ENCODE results near the gene NES. TPM values are rescaled to one million over a fixed set of nuclear protein-coding genes. Genes with fewer than 3 reads are reported as not detected.

Gene NES
- polyA plus RNA-seq, 2 of the 4 experiments (the other 2 are of a cell fraction): 0.57 to 2.1 TPM

- Histone ChIP-seq H3K9me3 (no peaks in the 10 kb centered on the region), H3K27ac (no peak overlapping the region), H3K4me3 (no peak overlapping the region), H3K4me2 (no peak overlapping the region), H3K4me1 (peaks cover 20% of the 10 kb centered on the region)
- no peak for TF ChIP-seq HOXA7 (CRISPR knock-in tag; IDR thresholded peaks at IDR 0.05)
- TF ChIP-seq MAFK (IDR thresholded peaks at IDR 0.05; ENCODE audit: partially characterized antibody): no peak
- TF ChIP-seq FOXS1 (CRISPR knock-in tag; IDR thresholded peaks at IDR 0.05): no peak
- TF ChIP-seq PHF8 (IDR thresholded peaks at IDR 0.05; ENCODE audit: borderline replicate concordance, low read depth): no peak
- TF ChIP-seq ATOH8 (CRISPR knock-in tag; IDR thresholded peaks at IDR 0.05; ENCODE audit: low read depth): no peak
- no peak for TF ChIP-seq PBX3 (IDR thresholded peaks at IDR 0.05)
- TF ChIP-seq EHMT2 (IDR thresholded peaks at IDR 0.05; ENCODE audit: low read depth): no peak
- TF ChIP-seq ZFP36 (IDR thresholded peaks at IDR 0.05; ENCODE audit: borderline replicate concordance, partially characterized antibody): no peak
- no peak for TF ChIP-seq RFX5 (IDR thresholded peaks at IDR 0.05)
- no peak for TF ChIP-seq CBX8 (IDR thresholded peaks at IDR 0.05)
- TF ChIP-seq TFCP2L1 (CRISPR knock-in tag; IDR thresholded peaks at IDR 0.05): no peak
- TF ChIP-seq GATA3 (IDR thresholded peaks at IDR 0.05; ENCODE audit: borderline replicate concordance): no peak
- TF ChIP-seq HDAC2 (IDR thresholded peaks at IDR 0.05): no peak
- TF ChIP-seq RCOR1 (IDR thresholded peaks at IDR 0.05; ENCODE audit: low read depth, low read length): no peak
- TF ChIP-seq ELK1 (IDR thresholded peaks at IDR 0.05; ENCODE audit: low read depth, low read length): no peak
- no peak for TF ChIP-seq FOSL2 (IDR thresholded peaks at IDR 0.05)
- no peak for TF ChIP-seq FOSL2 (CRISPR knock-in tag; IDR thresholded peaks at IDR 0.05)
- no peak for TF ChIP-seq SREBF2 (IDR thresholded peaks at IDR 0.05)
- no peak for TF ChIP-seq CBX2 (IDR thresholded peaks at IDR 0.05; ENCODE audit: borderline replicate concordance, low read depth)
- no peak for TF ChIP-seq JUNB (IDR thresholded peaks at IDR 0.05)
- DNase-seq (ENCODE audit: low read depth in 1 of 2, low spot score in 1 of 2) (no peak), FAIRE-seq (no peak), ATAC-seq (no peak)
- 28% methylated on average over 2 of the region's 2 CpGs for WGBS (ENCODE audit: missing lambda C conversion rate)
- ChIA-PET CTCF (interaction anchor here (0.7 to 52.1 kb wide), 6 partner anchors 10 to 247 kb away, joined by 3 to 2258 read pairs (median 302); partner anchors contain the start of genes CRABP2, HAPLN2, ISG20L2 and METTL25B), POLR2A (no interaction called here)
Observed at GRCh38 chr1:156680056-156680455, 2.8 kb upstream of the NES start.

- peak overlapping the region; percentile 68 to 75 for H3K27ac ChIP-seq
- peak; percentile 72 to 84; a peak in 5 of 6 replicates for ATAC-seq
- DNase-seq (ENCODE audit: low read depth in 1 of 2, low spot score in 1 of 2): peak; percentile 72 to 85
Observed at GRCh38 chr1:156677616-156678596, 699 bp upstream of the NES start.

More at GRCh38 chr1:156677616-156678596, 699 bp upstream of the NES start:
- Histone ChIP-seq H3K9me3 (no peaks in the 10 kb centered on the region), H3K4me2 (peak overlapping the region; percentile 94), H3K4me1 (peaks cover 13% of the 10 kb centered on the region), H3K4me3 (peak overlapping the region; percentile 30; the same call in 2 of the 3 replicates)
- FAIRE-seq: peak; percentile 54
- ChIA-PET CTCF (interaction anchor here (0.6 to 52.1 kb wide), 24 partner anchors 8 to 278 kb away, joined by 3 to 2258 read pairs (median 4); partner anchors contain the start of genes BCAN, CRABP2, HAPLN2 and INSRR), POLR2A (interaction anchor here (1.0 to 1.4 kb wide), 3 partner anchors 17 to 53 kb away, joined by 3 to 4 read pairs (median 3); no protein-coding TSS in a partner anchor)
- TF ChIP-seq HES2 (IDR thresholded peaks at IDR 0.05) (no peak), ZNF302 (CRISPR knock-in tag; IDR thresholded peaks at IDR 0.05) (no peak), ZSCAN20 (CRISPR knock-in tag; IDR thresholded peaks at IDR 0.05) (no peak), SMC3 (IDR thresholded peaks at IDR 0.05) (peak; percentile 97), NFE2L2 (conservative IDR thresholded peaks at IDR 0.05; ENCODE audit: low read length) (no peak), EHMT2 (IDR thresholded peaks at IDR 0.05; ENCODE audit: low read depth) (no peak), SREBF2 (IDR thresholded peaks at IDR 0.05) (no peak), RARB (CRISPR knock-in tag; IDR thresholded peaks at IDR 0.05) (no peak), RAD21 (conservative IDR thresholded peaks at IDR 0.05 in 1 of 2, IDR thresholded peaks at IDR 0.05 in 1 of 2) (peak; percentile 94 to 96), ESRRA (IDR thresholded peaks at IDR 0.05; ENCODE audit: borderline replicate concordance, low read length) (no peak), CTCF (IDR thresholded peaks at IDR 0.05) (peak; percentile 96), KDM1A (IDR thresholded peaks at IDR 0.05; ENCODE audit: low read depth) (0 out of 2 replicates have a peak, but pooled peaks have one; percentile 32), EHF (CRISPR knock-in tag; IDR thresholded peaks at IDR 0.05) (no peak), BHLHE40 (IDR thresholded peaks at IDR 0.05; ENCODE audit: low read depth, low read length) (no peak)
- WGBS (ENCODE audit: missing lambda C conversion rate): 13% methylated on average over 22 of the region's 22 CpGs

Data from A549 (cell line).